SK-N-SH (cell line): Measurements from ENCODE around the gene AUTS2. TPM values are rescaled to one million over a fixed set of nuclear protein-coding genes. Genes with fewer than 3 reads are reported as not detected.
A peak's percentile ranks its signal among the peaks of the same experiment; 100 is the strongest.

Experiments
- CTCF ChIA-PET: fragments of 300-600, 350-600 bp; formaldehyde crosslinking; extraction: SDS; loops from one replicate; lab custom pipeline; 2021; lab: Yijun Ruan, JAX
- POLR2A ChIA-PET: fragments of 350-600 bp; sonication (Branson Sonifier 250); formaldehyde crosslinking; extraction: SDS; loops from one replicate; lab custom pipeline; 2020; ENCODE audit warnings: antibody characterized with exemption, inconsistent platforms; lab: Yijun Ruan, JAX
- DNase-seq: peaks from one replicate; pipeline ENCODE4 v3.0.0; 2012
- H2AFZ ChIP-seq: fragments of 200-600 bp; sonication (generic); 2 replicates; pipeline ENCODE4 v1.8.1; 2016; ENCODE audit warnings: antibody characterized with exemption, mild to moderate bottlenecking, low read depth
- H3F3A ChIP-seq: fragments of 200-600 bp; sonication (generic); replicated peaks from 2 replicates; pipeline ENCODE3; 2016; ENCODE audit warnings: antibody characterized with exemption, mild to moderate bottlenecking; ENCODE audit not compliant: insufficient read depth
- H3K27ac ChIP-seq, 2 experiments: fragments of 200-500 bp in 1 of 2; fragments of 200-600 bp in 1 of 2; sonication (Bioruptor generic) in 1 of 2; sonication (generic), shearing (Covaris generic) in 1 of 2; 2 replicates each; pipeline versions ENCODE4 v1.5.1 to v1.6.1; 2014 to 2016; ENCODE audit warnings: low read depth in 2 of 2, inconsistent platforms in 1 of 2, low read length in 1 of 2, mild to moderate bottlenecking in 1 of 2, mixed read lengths in 1 of 2
- H3K27me3 ChIP-seq: fragments of 200-600 bp; sonication (generic), shearing (Covaris generic); 2 replicates; pipeline ENCODE4 v1.6.1; 2016; ENCODE audit warnings: mixed run types; ENCODE audit not compliant: insufficient read depth
- H3K36me3 ChIP-seq, 2 experiments: fragments of 200-500 bp in 1 of 2; fragments of 200-600 bp in 1 of 2; sonication (Bioruptor generic) in 1 of 2; sonication (generic) in 1 of 2; replicated peaks in 1 of 2; 2 replicates each; pipeline versions ENCODE3 to v1.5.1; 2014 to 2016; ENCODE audit warnings: low read length in 1 of 2, mild to moderate bottlenecking in 1 of 2; ENCODE audit not compliant: insufficient read depth in 2 of 2, control insufficient read depth in 1 of 2
- H3K4me1 ChIP-seq, 2 experiments: fragments of 200-500 bp in 1 of 2; fragments of 200-600 bp in 1 of 2; sonication (Bioruptor generic) in 1 of 2; sonication (generic), shearing (Covaris generic) in 1 of 2; 2 replicates each; pipeline versions ENCODE4 v1.5.1 to v1.6.1; 2014 to 2016; ENCODE audit warnings: low read depth in 1 of 2, low read length in 1 of 2, mixed run types in 1 of 2; ENCODE audit not compliant: insufficient read depth in 2 of 2, control insufficient read depth in 1 of 2
- H3K4me2 ChIP-seq: fragments of 200-600 bp; sonication (generic), shearing (Covaris generic); 2 replicates; pipeline ENCODE4 v1.6.1; 2017; ENCODE audit warnings: mixed run types
- H3K4me3 ChIP-seq, 2 experiments: fragments of 200-500 bp in 1 of 2; fragments of 200-600 bp in 1 of 2; sonication (Bioruptor generic) in 1 of 2; sonication (generic), shearing (Covaris generic) in 1 of 2; 2 replicates each; pipeline versions ENCODE4 v1.5.1 to v1.8.1; 2014 to 2016; ENCODE audit warnings: low read depth in 2 of 2, inconsistent platforms in 1 of 2, low read length in 1 of 2, mild to moderate bottlenecking in 1 of 2, mixed read lengths in 1 of 2, moderate library complexity in 1 of 2
- H3K79me2 ChIP-seq: fragments of 200-600 bp; sonication (generic); 2 replicates; pipeline ENCODE4 v1.8.1; 2017; ENCODE audit warnings: mild to moderate bottlenecking; ENCODE audit not compliant: insufficient read depth
- H3K9ac ChIP-seq: fragments of 200-600 bp; sonication (generic); 2 replicates; pipeline ENCODE4 v1.6.1; 2017; ENCODE audit warnings: mixed run types
- H3K9me2 ChIP-seq: fragments of 200-600 bp; sonication (generic); 2 replicates; pipeline ENCODE4 v1.6.1; 2017; ENCODE audit warnings: mixed run types
- H3K9me3 ChIP-seq: fragments of 200-600 bp; sonication (generic); 2 replicates; pipeline ENCODE4 v1.6.1; 2017; ENCODE audit warnings: mixed run types, mild to moderate bottlenecking, moderate library complexity
- H4K20me1 ChIP-seq: fragments of 200-600 bp; sonication (generic); 2 replicates; pipeline ENCODE4 v1.6.1; 2017; ENCODE audit warnings: mild to moderate bottlenecking, mixed run types; ENCODE audit not compliant: insufficient read depth
- CTCF ChIP-seq: fragments of 200-600 bp; sonication (generic); IDR thresholded peaks from 2 replicates; pipeline ENCODE4 v1.6.1; 2017; ENCODE audit warnings: antibody characterized with exemption, mild to moderate bottlenecking, moderate library complexity
- ELF1 ChIP-seq: IDR thresholded peaks from 2 replicates; pipeline ENCODE4 v1.4.0; 2012
- FOSL2 ChIP-seq: IDR thresholded peaks from 2 replicates; pipeline ENCODE4 v1.4.0; 2012; ENCODE audit warnings: low read depth, mild to moderate bottlenecking, moderate library complexity, borderline replicate concordance
- FOXM1 ChIP-seq: IDR thresholded peaks from 2 replicates; pipeline ENCODE4 v1.4.0; 2012; ENCODE audit warnings: low read depth, mild to moderate bottlenecking
- IRF3 ChIP-seq: fragments of 150-350 bp; IDR thresholded peaks from 2 replicates; pipeline ENCODE4 v1.6.1; 2016; ENCODE audit warnings: mild to moderate bottlenecking, low read depth, low read length
- MXI1 ChIP-seq: IDR thresholded peaks from 2 replicates; pipeline ENCODE4 v1.6.1; 2012; ENCODE audit warnings: mild to moderate bottlenecking, low read depth, low read length, improper control_type of control experiment
- NFIC ChIP-seq: IDR thresholded peaks from 2 replicates; pipeline ENCODE4 v1.4.0; 2012; ENCODE audit warnings: borderline replicate concordance
- RCOR1 ChIP-seq: fragments of 150-350 bp; IDR thresholded peaks from 2 replicates; pipeline ENCODE4 v1.6.1; 2017; ENCODE audit warnings: antibody characterized with exemption, low read length
- REST ChIP-seq: IDR thresholded peaks from 2 replicates; pipeline ENCODE4 v1.6.1; 2012; ENCODE audit warnings: mild to moderate bottlenecking, low read depth, low read length, moderate library complexity
- RXRA ChIP-seq: IDR thresholded peaks from 2 replicates; pipeline ENCODE4 v1.4.0; 2012; ENCODE audit warnings: low read depth, mild to moderate bottlenecking, borderline replicate concordance
- SMC3 ChIP-seq: IDR thresholded peaks from 2 replicates; pipeline ENCODE4 v1.6.1; 2012; ENCODE audit warnings: low read depth, low read length, improper control_type of control experiment
- TEAD4 ChIP-seq: IDR thresholded peaks from 2 replicates; pipeline ENCODE4 v1.4.0; 2012; ENCODE audit warnings: mild to moderate bottlenecking, borderline replicate concordance; ENCODE audit not compliant: insufficient read depth
- USF1 ChIP-seq: IDR thresholded peaks from 2 replicates; pipeline ENCODE4 v1.4.0; 2012; ENCODE audit warnings: low read depth, borderline replicate concordance
- USF2 ChIP-seq: fragments of 150-350 bp; IDR thresholded peaks from 2 replicates; pipeline ENCODE4 v1.6.1; 2017; ENCODE audit warnings: antibody characterized with exemption, low read length, low read depth, borderline replicate concordance
- WGBS: methylation state at CpG from one replicate; pipeline ENCODE4 v1.1.6; 2017; ENCODE audit warnings: low lambda C conversion rate; 5-methylcytosine and 5-hydroxymethylcytosine counted together
- polyA plus RNA-seq, 3 experiments: library from polyadenylated mRNA; depleted of rRNA; stranded (reverse); fragments of >200 nt; gene quantifications; 2 replicates each; pipeline ENCODE4 v1.2.3, GENCODE V29; 2012

The AUTS2 gene
- polyA plus RNA-seq, 1 of the 3 experiments (the other 2 are of a cell fraction): 15.6 TPM

- TF ChIP-seq REST (no peak), FOXM1 (no peak)
Observed at GRCh38 chr7:69823151-69823744, 225.0 kb downstream of the AUTS2 start (continued).

GRCh38 chr7:69825113-69825972 is 227.1 kb downstream of the AUTS2 start:
- H2AFZ ChIP-seq: no peak overlapping the region
- peak overlapping the region in 1 of 2 experiments; percentile 93; a peak in 2 of 4 replicates for H3K27ac ChIP-seq
- no peak overlapping the region for H3K4me3 ChIP-seq
- no peaks in the 10 kb centered on the region for H3K27me3 ChIP-seq
- ChIA-PET POLR2A (interaction anchor here (1.3 kb wide), 1 partner anchor 37 kb away, joined by 4 read pairs; no protein-coding TSS in a partner anchor), CTCF (interaction anchor here (0.6 to 2.7 kb wide), 27 partner anchors 8 to 1507 kb away, joined by 3 to 13 read pairs (median 4); no protein-coding TSS in a partner anchor)
- no peak overlapping the region for H3K9ac ChIP-seq
- 88% methylated on average over 7 of the region's 7 CpGs for WGBS
- H3F3A ChIP-seq: peaks cover 4% of the 10 kb centered on the region
- H3K4me2 ChIP-seq: no peak overlapping the region
- H4K20me1 ChIP-seq: no peaks in the 10 kb centered on the region
- no peaks in the 10 kb centered on the region for H3K9me2 ChIP-seq
- peaks cover 6% of the 10 kb centered on the region; the same call in 1 of the 2 replicates for H3K9me3 ChIP-seq
- peak; percentile 70 for DNase-seq
- no peaks in the 10 kb centered on the region; the same call in 1 of the 2 replicates for H3K79me2 ChIP-seq
- H3K36me3 ChIP-seq: no peaks in the 10 kb centered on the region
- peaks cover 11 to 22% of the 10 kb centered on the region in 2 experiments for H3K4me1 ChIP-seq
- TF ChIP-seq FOXM1 (no peak), IRF3 (no peak), TEAD4 (no peak), SMC3 (peak; percentile 54), CTCF (peak; percentile 40; the same call in 1 of the 2 replicates), MXI1 (peak; percentile 75; the same call in 1 of the 2 replicates), USF1 (no peak), RXRA (no peak), USF2 (no peak), RCOR1 (0 out of 2 replicates have a peak, but pooled peaks have one; percentile 12), NFIC (no peak), REST (no peak), FOSL2 (no peak), ELF1 (no peak)
